Stimulated activated naive B cell treated with anti-CD40 and anti-IgM and Interleukin-4, amounts not matched to agents 10 μg/mL and 1 μg/mL and 100 μg/mL, for 72 hours (primary cell): Measurements from ENCODE around the gene TOR1AIP1.

Experiments
- ATAC-seq, 2 donors: fragments of 150-1000 bp; cut with Tn5 transposase; replicated peaks; 2 replicates each; pipeline ENCODE4 v1.10.0; 2021; ENCODE audit warnings: moderate library complexity in 1 of 2
- DNase-seq: peaks from one replicate; pipeline ENCODE4 v3.0.0; 2021
- H3K27ac Mint-ChIP-seq: one replicate; pipeline ENCODE4 v1.8.0; 2022; ENCODE audit warnings: mild to moderate bottlenecking, mixed read lengths
- H3K27me3 Mint-ChIP-seq, 2 donors: one replicate each; pipeline ENCODE4 v1.8.0; 2022; ENCODE audit warnings: mixed read lengths in 2 of 2
- H3K36me3 Mint-ChIP-seq, 2 donors: one replicate each; pipeline ENCODE4 v1.8.0; 2022; ENCODE audit warnings: mixed read lengths in 2 of 2, mild to moderate bottlenecking in 1 of 2
- H3K4me1 Mint-ChIP-seq, 2 donors: one replicate each; pipeline ENCODE4 v1.8.0; 2022; ENCODE audit warnings: mixed read lengths in 2 of 2, mild to moderate bottlenecking in 1 of 2
- H3K4me3 Mint-ChIP-seq, 2 donors: one replicate each; pipeline ENCODE4 v1.8.0; 2022; ENCODE audit warnings: mild to moderate bottlenecking in 2 of 2, mixed read lengths in 2 of 2, moderate library complexity in 1 of 2
- H3K9me3 Mint-ChIP-seq, 2 donors: one replicate each; pipeline ENCODE4 v1.8.0; 2022; ENCODE audit warnings: mixed read lengths in 2 of 2, mild to moderate bottlenecking in 1 of 2

The TOR1AIP1 gene

DNA sequence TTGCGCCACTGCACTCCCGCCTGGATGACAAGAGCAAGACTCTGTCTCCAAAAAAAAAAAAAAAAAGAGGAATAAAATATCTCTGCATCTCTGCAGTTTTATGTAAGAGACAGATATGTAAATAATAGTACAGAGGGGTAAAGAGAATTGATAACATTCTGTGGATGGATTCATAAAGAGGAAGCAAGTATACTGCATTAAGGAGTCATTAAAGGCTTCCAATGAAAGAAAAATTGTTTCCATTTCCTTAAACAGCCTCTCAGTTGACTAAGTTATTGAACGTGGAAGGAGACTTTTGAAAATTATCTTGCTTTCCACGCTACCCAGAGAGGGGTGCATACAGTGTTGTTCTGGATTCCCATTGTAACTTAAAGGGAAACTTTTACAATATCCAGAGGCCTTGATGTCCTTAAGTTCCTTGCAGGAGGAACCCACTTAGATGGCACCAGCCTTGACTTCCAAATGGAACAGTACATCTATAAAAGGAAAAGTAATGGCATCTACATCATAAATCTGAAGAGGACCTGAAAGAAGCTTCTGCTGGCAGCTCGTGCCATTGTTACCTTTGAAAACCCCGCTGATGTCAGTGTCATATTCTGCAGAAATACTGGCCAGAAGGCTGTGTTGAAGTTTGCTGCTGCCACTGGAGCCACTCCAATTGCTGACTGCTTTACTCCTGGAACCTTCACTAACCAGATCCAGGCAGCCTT, 86.4 kb downstream of the TOR1AIP1 start:
- Mint-ChIP-seq H3K9me3 (peaks cover 2 to 6% of the 10 kb centered on the region in 2 donors), H3K4me3 (peak overlapping the region in 1 of 2 donors; percentile 69), H3K27me3 (no peaks in the 10 kb centered on the region), H3K27ac (peak overlapping the region; percentile 33), H3K4me1 (peaks cover 38 to 68% of the 10 kb centered on the region in 2 donors), H3K36me3 (peaks cover 16 to 31% of the 10 kb centered on the region in 2 donors)
- DNase-seq (no peak), ATAC-seq (peak; percentile 78 to 83)

DNA sequence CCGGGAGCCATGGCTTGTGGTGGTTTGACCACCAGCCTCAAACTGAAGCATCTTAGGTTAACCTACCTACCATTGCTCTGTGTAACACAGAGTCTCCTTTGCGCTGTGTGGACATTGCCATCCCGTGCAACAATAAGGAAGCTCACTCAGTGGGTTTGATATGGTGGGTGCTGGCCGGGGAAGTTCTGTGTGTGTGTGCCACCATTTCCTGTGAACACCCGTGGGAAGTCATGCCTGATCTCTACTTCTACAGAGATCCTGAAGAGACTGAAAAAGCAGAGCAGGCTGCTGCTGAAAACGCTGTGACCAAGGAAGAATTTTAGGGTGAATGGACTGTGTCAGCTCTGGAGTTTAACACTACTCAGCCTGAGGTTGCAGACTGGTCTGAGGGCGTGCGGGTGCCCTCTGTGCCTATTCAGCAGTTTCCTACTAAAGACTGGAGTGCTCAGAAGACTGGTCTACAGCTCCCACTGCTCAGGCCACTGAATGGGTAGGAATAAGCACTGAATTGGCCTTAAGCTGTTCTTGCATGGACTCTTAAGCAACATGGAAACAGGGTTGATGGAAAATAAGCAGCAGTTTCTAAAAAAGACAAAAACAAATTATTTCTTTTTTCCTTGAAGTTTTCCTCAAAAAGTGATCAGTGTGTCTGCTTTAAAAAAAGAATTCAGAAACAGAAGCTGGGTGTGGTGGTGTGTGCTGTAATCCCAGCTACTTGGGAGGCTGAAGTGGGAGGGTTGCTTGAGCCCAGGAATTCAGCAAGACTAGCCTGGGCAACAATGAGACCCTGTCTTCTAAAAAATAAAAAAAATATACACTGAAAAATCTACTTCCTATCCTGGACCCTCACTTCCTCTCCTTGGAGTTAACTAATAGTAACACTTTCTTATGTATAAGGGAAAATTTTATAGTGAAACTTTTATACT, 87.2 kb downstream of the TOR1AIP1 start:
- H3K27me3 Mint-ChIP-seq: no peaks in the 10 kb centered on the region
- DNase-seq (no peak), ATAC-seq (peak; percentile 41 to 52)
- peaks cover 36 to 68% of the 10 kb centered on the region in 2 donors for H3K4me1 Mint-ChIP-seq
- peaks cover 2 to 6% of the 10 kb centered on the region in 2 donors for H3K9me3 Mint-ChIP-seq
- H3K36me3 Mint-ChIP-seq: peaks cover 20 to 33% of the 10 kb centered on the region in 2 donors
- peak overlapping the region; percentile 29 to 69 for H3K4me3 Mint-ChIP-seq
- peak overlapping the region; percentile 86 for H3K27ac Mint-ChIP-seq
